ENCODE data around the gene LDLRAD3.
"Not testable (repeated sequence)": the region's sequence is repeated elsewhere in the genome, so short reads cannot be mapped to it uniquely, and the experiment has no call there.

The LDLRAD3 gene

GRCh38 chr11:35911013-35911412 is 32.8 kb upstream of the LDLRAD3 start:
- no peak for TF ChIP-seq TCF4 (CRISPR knock-in tag; IDR thresholded peaks at IDR 0.05; ENCODE audit: borderline replicate concordance)
- no peak for TF ChIP-seq GLIS3 (CRISPR knock-in tag; IDR thresholded peaks at IDR 0.05)
- TF ChIP-seq, protein P1, sequence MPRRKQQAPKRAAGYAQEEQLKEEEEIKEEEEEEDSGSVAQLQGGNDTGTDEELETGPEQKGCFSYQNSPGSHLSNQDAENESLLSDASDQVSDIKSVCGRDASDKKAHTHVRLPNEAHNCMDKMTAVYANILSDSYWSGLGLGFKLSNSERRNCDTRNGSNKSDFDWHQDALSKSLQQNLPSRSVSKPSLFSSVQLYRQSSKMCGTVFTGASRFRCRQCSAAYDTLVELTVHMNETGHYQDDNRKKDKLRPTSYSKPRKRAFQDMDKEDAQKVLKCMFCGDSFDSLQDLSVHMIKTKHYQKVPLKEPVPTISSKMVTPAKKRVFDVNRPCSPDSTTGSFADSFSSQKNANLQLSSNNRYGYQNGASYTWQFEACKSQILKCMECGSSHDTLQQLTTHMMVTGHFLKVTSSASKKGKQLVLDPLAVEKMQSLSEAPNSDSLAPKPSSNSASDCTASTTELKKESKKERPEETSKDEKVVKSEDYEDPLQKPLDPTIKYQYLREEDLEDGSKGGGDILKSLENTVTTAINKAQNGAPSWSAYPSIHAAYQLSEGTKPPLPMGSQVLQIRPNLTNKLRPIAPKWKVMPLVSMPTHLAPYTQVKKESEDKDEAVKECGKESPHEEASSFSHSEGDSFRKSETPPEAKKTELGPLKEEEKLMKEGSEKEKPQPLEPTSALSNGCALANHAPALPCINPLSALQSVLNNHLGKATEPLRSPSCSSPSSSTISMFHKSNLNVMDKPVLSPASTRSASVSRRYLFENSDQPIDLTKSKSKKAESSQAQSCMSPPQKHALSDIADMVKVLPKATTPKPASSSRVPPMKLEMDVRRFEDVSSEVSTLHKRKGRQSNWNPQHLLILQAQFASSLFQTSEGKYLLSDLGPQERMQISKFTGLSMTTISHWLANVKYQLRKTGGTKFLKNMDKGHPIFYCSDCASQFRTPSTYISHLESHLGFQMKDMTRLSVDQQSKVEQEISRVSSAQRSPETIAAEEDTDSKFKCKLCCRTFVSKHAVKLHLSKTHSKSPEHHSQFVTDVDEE (CRISPR knock-in tag; IDR thresholded peaks at IDR 0.05): no peak
- TF ChIP-seq SNAI2 (CRISPR knock-in tag; IDR thresholded peaks at IDR 0.05): no peak
- TF ChIP-seq, protein P2, sequence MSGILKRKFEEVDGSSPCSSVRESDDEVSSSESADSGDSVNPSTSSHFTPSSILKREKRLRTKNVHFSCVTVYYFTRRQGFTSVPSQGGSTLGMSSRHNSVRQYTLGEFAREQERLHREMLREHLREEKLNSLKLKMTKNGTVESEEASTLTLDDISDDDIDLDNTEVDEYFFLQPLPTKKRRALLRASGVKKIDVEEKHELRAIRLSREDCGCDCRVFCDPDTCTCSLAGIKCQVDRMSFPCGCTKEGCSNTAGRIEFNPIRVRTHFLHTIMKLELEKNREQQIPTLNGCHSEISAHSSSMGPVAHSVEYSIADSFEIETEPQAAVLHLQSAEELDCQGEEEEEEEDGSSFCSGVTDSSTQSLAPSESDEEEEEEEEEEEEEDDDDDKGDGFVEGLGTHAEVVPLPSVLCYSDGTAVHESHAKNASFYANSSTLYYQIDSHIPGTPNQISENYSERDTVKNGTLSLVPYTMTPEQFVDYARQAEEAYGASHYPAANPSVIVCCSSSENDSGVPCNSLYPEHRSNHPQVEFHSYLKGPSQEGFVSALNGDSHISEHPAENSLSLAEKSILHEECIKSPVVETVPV (CRISPR knock-in tag; IDR thresholded peaks at IDR 0.05): no peak
- no peak for TF ChIP-seq ZFP30 (CRISPR knock-in tag; IDR thresholded peaks at IDR 0.05)
- TF ChIP-seq, protein P3, sequence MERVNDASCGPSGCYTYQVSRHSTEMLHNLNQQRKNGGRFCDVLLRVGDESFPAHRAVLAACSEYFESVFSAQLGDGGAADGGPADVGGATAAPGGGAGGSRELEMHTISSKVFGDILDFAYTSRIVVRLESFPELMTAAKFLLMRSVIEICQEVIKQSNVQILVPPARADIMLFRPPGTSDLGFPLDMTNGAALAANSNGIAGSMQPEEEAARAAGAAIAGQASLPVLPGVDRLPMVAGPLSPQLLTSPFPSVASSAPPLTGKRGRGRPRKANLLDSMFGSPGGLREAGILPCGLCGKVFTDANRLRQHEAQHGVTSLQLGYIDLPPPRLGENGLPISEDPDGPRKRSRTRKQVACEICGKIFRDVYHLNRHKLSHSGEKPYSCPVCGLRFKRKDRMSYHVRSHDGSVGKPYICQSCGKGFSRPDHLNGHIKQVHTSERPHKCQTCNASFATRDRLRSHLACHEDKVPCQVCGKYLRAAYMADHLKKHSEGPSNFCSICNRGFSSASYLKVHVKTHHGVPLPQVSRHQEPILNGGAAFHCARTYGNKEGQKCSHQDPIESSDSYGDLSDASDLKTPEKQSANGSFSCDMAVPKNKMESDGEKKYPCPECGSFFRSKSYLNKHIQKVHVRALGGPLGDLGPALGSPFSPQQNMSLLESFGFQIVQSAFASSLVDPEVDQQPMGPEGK (CRISPR knock-in tag; IDR thresholded peaks at IDR 0.05; ENCODE audit: borderline replicate concordance): no peak
- TF ChIP-seq ARNTL (CRISPR knock-in tag; IDR thresholded peaks at IDR 0.05; ENCODE audit: borderline replicate concordance, low read depth): no peak
- TF ChIP-seq ZNF70 (CRISPR knock-in tag; IDR thresholded peaks at IDR 0.05): no peak
- no peak for TF ChIP-seq ZNF565 (CRISPR knock-in tag; conservative IDR thresholded peaks at IDR 0.05; ENCODE audit: low read depth)
- TF ChIP-seq OSR1 (CRISPR knock-in tag; IDR thresholded peaks at IDR 0.05): no peak
- ATAC-seq: no peak

DNA sequence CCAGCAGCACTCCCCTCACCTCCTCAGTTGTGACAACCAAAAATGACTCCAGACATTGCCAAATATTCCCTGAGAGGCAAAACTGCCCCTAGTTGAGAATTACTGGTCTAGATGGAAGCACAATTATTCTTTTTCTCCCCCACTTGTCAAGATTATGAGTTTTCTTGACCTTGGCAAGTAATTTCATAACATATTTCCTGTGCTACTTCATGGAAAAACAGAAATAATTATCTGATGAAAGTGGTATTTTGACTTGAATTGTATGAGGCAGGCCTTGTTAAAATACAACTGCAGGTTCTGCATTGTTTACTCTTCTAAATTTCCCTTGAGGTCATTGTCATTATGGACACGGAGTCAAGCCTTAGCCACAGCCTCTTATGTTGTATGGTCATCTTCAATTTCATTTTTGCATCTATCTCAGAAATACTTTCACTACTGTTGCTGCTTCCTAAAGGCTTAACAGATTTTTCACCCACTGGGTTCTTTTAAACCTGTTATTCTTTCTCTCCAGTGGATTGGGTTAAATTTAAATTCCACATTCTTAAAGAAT is 32.2 kb upstream of the LDLRAD3 start:
- ATAC-seq: no peak
- TF ChIP-seq ZNF70 (CRISPR knock-in tag; IDR thresholded peaks at IDR 0.05) (no peak), GLIS3 (CRISPR knock-in tag; IDR thresholded peaks at IDR 0.05) (no peak), OSR1 (CRISPR knock-in tag; IDR thresholded peaks at IDR 0.05) (no peak), ZNF8 (CRISPR knock-in tag; IDR thresholded peaks at IDR 0.05) (no peak), BACH2 (CRISPR knock-in tag; IDR thresholded peaks at IDR 0.05; ENCODE audit: borderline replicate concordance) (no peak), ESRRG (CRISPR knock-in tag; IDR thresholded peaks at IDR 0.05) (no peak), TCF4 (CRISPR knock-in tag; IDR thresholded peaks at IDR 0.05; ENCODE audit: borderline replicate concordance) (no peak), ZC3H10 (CRISPR knock-in tag; IDR thresholded peaks at IDR 0.05) (no peak), ISL1 (CRISPR knock-in tag; IDR thresholded peaks at IDR 0.05) (no peak), ARNTL (CRISPR knock-in tag; IDR thresholded peaks at IDR 0.05; ENCODE audit: borderline replicate concordance, low read depth) (no peak), ZFP30 (CRISPR knock-in tag; IDR thresholded peaks at IDR 0.05) (no peak), ZNF565 (CRISPR knock-in tag; conservative IDR thresholded peaks at IDR 0.05; ENCODE audit: low read depth) (no peak)
- TF ChIP-seq, protein P3 (CRISPR knock-in tag; IDR thresholded peaks at IDR 0.05; ENCODE audit: borderline replicate concordance): no peak
- TF ChIP-seq, protein P4, sequence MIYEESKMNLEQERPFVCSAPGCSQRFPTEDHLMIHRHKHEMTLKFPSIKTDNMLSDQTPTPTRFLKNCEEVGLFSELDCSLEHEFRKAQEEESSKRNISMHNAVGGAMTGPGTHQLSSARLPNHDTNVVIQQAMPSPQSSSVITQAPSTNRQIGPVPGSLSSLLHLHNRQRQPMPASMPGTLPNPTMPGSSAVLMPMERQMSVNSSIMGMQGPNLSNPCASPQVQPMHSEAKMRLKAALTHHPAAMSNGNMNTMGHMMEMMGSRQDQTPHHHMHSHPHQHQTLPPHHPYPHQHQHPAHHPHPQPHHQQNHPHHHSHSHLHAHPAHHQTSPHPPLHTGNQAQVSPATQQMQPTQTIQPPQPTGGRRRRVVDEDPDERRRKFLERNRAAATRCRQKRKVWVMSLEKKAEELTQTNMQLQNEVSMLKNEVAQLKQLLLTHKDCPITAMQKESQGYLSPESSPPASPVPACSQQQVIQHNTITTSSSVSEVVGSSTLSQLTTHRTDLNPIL (CRISPR knock-in tag; IDR thresholded peaks at IDR 0.05; ENCODE audit: low read depth): no peak

DNA sequence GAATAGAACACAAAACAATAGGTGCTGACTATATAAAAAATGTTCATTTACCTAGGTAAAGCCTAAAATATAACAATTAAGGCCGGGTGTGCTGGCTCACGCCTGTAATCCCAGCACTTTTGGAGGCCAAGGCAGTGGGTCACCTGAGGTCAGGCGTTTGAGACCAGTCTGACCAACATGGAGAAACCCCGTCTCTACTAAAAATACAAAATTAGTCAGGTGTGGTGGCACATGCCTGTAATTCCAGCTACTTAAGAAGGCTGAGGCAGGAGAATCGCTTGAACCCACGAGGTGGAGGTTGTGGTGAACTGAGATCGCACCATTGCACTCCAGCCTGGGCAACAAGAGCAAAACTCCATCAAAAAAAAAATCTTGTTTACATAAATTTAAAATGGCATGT is 31.4 kb upstream of the LDLRAD3 start:
- ATAC-seq: not testable (repeated sequence)

Measured in SK-N-SH treated with all-trans-retinoic acid at 6 μM for 48 hours (cell line).